ENCODE data around the gene CD6. TPM values are rescaled to one million over a fixed set of nuclear protein-coding genes. Genes with fewer than 3 reads are reported as not detected.

CD6 gene
- total RNA-seq, 4 donors from 2014 or later, result 0.16 to 0.25 TPM; not detected in 2

DNA sequence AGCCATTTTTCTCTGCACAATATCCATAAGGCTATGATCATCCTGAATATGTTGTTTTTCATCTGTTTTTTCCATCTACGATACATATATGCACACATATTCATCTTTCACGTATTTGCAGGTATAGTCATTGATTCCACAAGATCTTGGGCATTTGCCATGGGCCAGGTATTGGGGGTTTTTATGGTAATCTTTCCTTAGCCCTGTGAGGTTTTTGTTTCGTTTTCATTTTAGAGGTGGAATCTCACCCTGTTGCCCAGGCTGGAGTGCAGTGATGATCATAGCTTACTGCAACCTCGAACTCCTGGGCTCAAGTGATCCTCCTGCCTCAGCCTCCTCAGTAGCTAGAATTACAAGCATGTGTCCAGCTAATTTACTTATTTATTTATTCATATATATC, 20.0 kb downstream of the CD6 start:
- DNase-seq (no peak), ATAC-seq (no peak)
- H3K27me3 ChIP-seq, result peaks cover 0 to 6% (median 0%) of the 10 kb centered on the region in 3 donors
- in situ Hi-C loops (cut with MboI; ENCODE audit: low sequenced_read_pairs in 4 of 4), result loop anchor here in 1 of 4 donors (25.0 kb wide), 1 partner anchor 96 kb away; no protein-coding TSS in a partner anchor
- TF ChIP-seq, protein P1, sequence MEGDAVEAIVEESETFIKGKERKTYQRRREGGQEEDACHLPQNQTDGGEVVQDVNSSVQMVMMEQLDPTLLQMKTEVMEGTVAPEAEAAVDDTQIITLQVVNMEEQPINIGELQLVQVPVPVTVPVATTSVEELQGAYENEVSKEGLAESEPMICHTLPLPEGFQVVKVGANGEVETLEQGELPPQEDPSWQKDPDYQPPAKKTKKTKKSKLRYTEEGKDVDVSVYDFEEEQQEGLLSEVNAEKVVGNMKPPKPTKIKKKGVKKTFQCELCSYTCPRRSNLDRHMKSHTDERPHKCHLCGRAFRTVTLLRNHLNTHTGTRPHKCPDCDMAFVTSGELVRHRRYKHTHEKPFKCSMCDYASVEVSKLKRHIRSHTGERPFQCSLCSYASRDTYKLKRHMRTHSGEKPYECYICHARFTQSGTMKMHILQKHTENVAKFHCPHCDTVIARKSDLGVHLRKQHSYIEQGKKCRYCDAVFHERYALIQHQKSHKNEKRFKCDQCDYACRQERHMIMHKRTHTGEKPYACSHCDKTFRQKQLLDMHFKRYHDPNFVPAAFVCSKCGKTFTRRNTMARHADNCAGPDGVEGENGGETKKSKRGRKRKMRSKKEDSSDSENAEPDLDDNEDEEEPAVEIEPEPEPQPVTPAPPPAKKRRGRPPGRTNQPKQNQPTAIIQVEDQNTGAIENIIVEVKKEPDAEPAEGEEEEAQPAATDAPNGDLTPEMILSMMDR (IDR thresholded peaks at IDR 0.05 in 4 of 5, conservative IDR thresholded peaks at IDR 0.05 in 1 of 5), result no peak
- no peak for TF ChIP-seq POLR2A (IDR thresholded peaks at IDR 0.05)
- no peaks in the 10 kb centered on the region for H3K9me3 ChIP-seq
- peaks cover 0 to 6% of the 10 kb centered on the region in 2 donors for H3K4me1 ChIP-seq
- H3K27ac ChIP-seq, result no peak overlapping the region
- H3K36me3 ChIP-seq, result no peaks in the 10 kb centered on the region
- intact Hi-C loops (cut with DNase I; ENCODE audit: low total_unique reads), result no loop called here
- H3K4me3 ChIP-seq, result no peak overlapping the region

DNA sequence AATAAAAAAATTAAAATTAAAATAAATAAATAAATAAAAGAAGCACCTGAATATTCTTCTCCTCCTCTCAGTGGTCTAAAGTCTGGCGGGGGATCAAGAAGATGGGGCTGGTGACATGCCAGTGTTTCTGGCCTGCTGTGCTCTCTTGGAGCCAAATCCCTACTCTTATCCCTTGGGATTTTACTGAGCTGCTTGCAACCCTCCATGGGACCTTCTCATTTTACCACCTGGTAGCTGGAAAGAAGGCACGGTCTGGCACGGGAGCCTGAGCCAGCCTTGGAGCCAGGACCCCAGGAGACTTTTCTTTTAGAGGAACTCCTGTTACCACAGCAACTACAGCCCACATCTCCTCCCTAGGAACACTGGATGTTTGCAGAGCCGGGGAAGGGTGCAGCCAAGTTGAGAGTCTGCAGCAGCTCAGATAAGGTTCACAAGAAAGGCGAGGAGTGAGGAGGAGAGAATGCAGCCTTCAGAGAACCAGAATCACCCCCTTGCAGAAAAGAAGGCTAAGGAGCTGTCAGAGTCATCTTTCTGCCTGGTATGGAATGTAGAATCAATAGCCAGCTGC, 21.4 kb downstream of the CD6 start:
- TF ChIP-seq, protein P1 (IDR thresholded peaks at IDR 0.05 in 4 of 5, conservative IDR thresholded peaks at IDR 0.05 in 1 of 5), result no peak
- no peak for TF ChIP-seq POLR2A (IDR thresholded peaks at IDR 0.05)
- no peak overlapping the region for H3K27ac ChIP-seq
- peaks cover 0 to 6% (median 0%) of the 10 kb centered on the region in 3 donors for H3K27me3 ChIP-seq
- H3K9me3 ChIP-seq, result no peaks in the 10 kb centered on the region
- in situ Hi-C loops (cut with MboI; ENCODE audit: low sequenced_read_pairs in 4 of 4) (loop anchor here in 1 of 4 donors (25.0 kb wide), 1 partner anchor 94 kb away; no protein-coding TSS in a partner anchor), intact Hi-C loops (cut with DNase I; ENCODE audit: low total_unique reads) (no loop called here)
- no peak overlapping the region for H3K4me3 ChIP-seq
- H3K4me1 ChIP-seq, result peaks cover 0 to 6% of the 10 kb centered on the region in 2 donors
- no peak for ATAC-seq
- DNase-seq, result no peak
- H3K36me3 ChIP-seq, result no peaks in the 10 kb centered on the region

DNA sequence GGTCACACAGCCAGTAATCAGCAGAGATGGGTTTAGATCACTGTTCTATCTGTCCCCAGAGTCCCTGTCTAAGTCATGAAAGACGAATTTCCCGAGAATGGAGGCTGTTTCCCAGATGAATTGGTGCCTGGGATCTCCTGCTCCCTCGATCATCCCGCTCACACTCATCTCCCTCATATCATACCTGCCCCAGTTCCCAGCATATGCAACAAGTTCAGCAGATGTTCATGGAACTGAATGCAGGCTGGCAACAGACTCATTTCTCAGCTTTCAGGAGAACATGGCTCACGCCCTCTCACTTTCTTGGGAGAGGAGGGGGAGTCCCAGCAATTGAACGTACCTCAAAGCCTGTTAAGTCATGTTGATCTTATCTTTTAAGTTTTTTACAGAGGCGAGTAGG, 22.1 kb downstream of the CD6 start:
- Histone ChIP-seq H3K27ac (no peak overlapping the region), H3K9me3 (no peaks in the 10 kb centered on the region), H3K4me3 (no peak overlapping the region), H3K27me3 (peaks cover 0 to 6% (median 0%) of the 10 kb centered on the region in 3 donors), H3K36me3 (no peaks in the 10 kb centered on the region), H3K4me1 (peaks cover 0 to 6% of the 10 kb centered on the region in 2 donors)
- no peak for DNase-seq
- TF ChIP-seq, protein P1 (IDR thresholded peaks at IDR 0.05 in 4 of 5, conservative IDR thresholded peaks at IDR 0.05 in 1 of 5), result no peak
- intact Hi-C loops (cut with DNase I; ENCODE audit: low total_unique reads), result no loop called here
- in situ Hi-C loops (cut with MboI; ENCODE audit: low sequenced_read_pairs in 4 of 4), result loop anchor here in 1 of 4 donors (25.0 kb wide), 1 partner anchor 94 kb away; no protein-coding TSS in a partner anchor
- no peak for ATAC-seq

DNA sequence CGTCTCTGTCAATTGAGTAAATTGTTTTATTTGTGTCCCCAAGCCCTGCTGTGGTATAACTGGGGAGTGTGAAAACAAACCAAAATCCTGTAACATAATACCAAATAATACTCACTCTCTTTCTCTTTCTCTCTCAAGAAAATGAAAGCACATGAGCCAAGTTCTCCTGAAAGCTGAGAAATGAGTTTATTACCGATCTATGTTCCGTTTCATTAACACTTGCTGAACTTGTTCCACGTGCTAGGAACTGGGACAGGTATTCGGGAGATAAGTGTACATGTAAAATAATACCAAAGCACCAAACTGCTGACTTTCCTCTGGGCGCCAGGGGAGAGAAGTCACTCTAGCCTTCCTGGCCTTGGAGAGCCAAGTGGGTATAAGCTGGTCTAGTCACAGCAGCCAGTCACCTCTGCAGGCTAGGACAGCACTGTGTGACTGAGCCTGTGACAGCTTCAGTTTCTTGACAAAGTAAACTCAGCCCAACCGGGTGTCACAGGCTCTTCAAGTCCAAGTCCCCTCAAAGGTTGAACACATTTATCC, 23.1 kb downstream of the CD6 start:
- H3K9me3 ChIP-seq, result no peaks in the 10 kb centered on the region
- intact Hi-C loops (cut with DNase I; ENCODE audit: low total_unique reads), result no loop called here
- H3K4me1 ChIP-seq, result peaks cover 0 to 6% of the 10 kb centered on the region in 2 donors
- TF ChIP-seq, protein P1 (IDR thresholded peaks at IDR 0.05 in 4 of 5, conservative IDR thresholded peaks at IDR 0.05 in 1 of 5), result no peak
- TF ChIP-seq POLR2A (IDR thresholded peaks at IDR 0.05), result no peak
- in situ Hi-C loops (cut with MboI; ENCODE audit: low sequenced_read_pairs in 4 of 4), result loop anchor here in 1 of 4 donors (25.0 kb wide), 1 partner anchor 93 kb away; no protein-coding TSS in a partner anchor
- H3K27me3 ChIP-seq, result peaks cover 0 to 6% (median 0%) of the 10 kb centered on the region in 3 donors
- H3K36me3 ChIP-seq, result no peaks in the 10 kb centered on the region
- no peak overlapping the region for H3K4me3 ChIP-seq
- H3K27ac ChIP-seq, result no peak overlapping the region
- no peak for DNase-seq
- no peak for ATAC-seq
